Epithelial cell of prostate (primary cell): ENCODE results near the gene DYNC1I1.

Experiments
- DNase-seq: peaks from one replicate; pipeline ENCODE4 v3.0.0-alpha.2; 2011; ENCODE audit warnings: low read depth, low spot score
- H3K27ac ChIP-seq: fragments of 450-650 bp; 2 replicates; pipeline ENCODE4 v1.5.1; 2017; ENCODE audit warnings: mild to moderate bottlenecking

DYNC1I1 gene

GRCh38 chr7:95772298-95772770 is at the start of gene DYNC1I1:
Gene DYNC1I1 (plus strand): TSS chr7:95772554. CDS start chr7:95804730, 32,176 bp downstream.
- DNase-seq, result no peak
- no peak within 1 kb of the TSS for H3K27ac ChIP-seq

- peak; percentile 6 for DNase-seq
- H3K27ac ChIP-seq, result no peak overlapping the region
Measured at GRCh38 chr7:95723583-95724180, 48.7 kb upstream of the DYNC1I1 start.

DNA sequence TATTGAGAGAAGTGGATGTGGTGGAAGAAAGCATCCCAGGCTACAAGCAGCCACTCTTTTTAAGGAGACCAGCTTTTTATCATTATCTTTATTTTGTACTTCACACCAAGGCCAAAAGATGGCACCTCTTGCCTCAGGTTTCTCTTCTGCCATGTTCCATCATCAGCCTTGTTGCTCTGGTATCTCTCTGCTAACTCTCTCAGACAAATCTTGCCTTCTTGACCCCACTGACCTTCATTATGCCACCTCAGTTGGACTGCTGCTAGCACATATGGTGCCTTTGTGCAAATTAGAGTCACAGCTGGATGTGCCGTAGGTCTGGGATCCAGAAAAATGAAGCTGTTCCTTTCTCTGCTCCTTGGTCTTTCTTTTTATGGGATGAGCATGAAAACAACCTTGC is 47.1 kb upstream of the DYNC1I1 start:
- no peak for DNase-seq
- H3K27ac ChIP-seq, result no peak overlapping the region

DNA sequence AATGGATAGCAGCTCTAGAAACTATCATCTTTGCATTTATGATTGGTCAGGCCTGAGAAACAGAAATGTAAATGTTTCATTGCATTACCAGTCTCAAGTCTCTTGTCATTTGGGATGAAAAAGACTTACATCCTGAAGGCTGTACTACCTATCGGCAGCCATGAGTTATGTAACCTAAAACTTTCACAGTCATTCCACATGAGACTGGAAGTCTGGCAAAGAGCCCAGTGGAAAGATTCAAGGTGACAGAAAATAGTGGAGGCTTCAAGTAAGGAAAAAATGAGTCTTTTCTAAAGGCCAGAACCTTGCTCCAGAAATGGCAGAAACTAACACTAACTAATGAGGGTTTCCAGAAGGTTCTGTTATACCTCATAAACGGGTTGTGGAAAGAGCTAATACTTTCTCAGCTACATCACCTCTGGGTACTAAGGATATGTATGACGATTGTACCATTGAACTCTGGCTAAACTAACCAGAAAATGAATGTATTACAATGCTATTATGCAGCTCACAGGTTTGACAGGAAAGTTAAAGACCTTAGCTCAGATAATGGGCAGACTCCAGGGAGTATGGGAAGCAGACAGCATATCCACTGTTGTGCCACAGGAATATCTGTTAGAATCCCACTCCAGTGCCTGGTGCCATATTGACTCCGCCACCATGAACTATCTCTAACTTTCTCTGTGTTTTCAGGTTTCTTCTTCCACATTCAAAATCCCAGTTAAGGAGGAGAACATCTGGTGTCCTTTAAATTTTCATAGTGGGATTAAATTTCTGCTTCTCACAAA is 41.7 kb upstream of the DYNC1I1 start:
- DNase-seq, result no peak
- no peak overlapping the region for H3K27ac ChIP-seq

- no peak for DNase-seq
- H3K27ac ChIP-seq, result no peak overlapping the region
Measured at GRCh38 chr7:95736635-95737034, 35.7 kb upstream of the DYNC1I1 start.

GRCh38 chr7:95737828-95738505 is 34.4 kb upstream of the DYNC1I1 start:
- DNase-seq, result no peak
- H3K27ac ChIP-seq, result no peak overlapping the region

DNA sequence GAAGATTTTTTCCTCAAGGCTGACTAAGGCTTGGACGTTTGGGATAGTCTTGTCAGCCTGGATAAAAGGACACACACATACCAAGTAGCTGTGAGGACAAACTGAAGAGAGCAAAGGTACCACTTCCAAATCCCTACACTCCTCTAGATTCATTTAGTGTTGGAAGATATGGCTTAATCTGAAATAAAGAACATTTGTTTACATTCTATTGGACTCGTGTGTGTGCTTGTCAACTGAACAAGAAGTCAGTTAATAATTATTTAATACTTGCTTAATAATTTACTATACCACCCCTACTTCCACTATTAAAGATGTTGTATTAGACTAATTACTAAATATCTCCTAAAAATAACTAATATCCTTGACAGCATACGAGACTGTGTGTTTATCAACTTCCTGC is 23.3 kb upstream of the DYNC1I1 start:
- DNase-seq, result no peak
- no peak overlapping the region for H3K27ac ChIP-seq

- no peak overlapping the region for H3K27ac ChIP-seq
- DNase-seq, result no peak
Measured at GRCh38 chr7:95749515-95749914, 22.8 kb upstream of the DYNC1I1 start.

- no peak for DNase-seq
- no peak overlapping the region for H3K27ac ChIP-seq
Measured at GRCh38 chr7:95753440-95753839, 18.9 kb upstream of the DYNC1I1 start.

GRCh38 chr7:95755277-95755934 is 16.9 kb upstream of the DYNC1I1 start:
- no peak for DNase-seq
- no peak overlapping the region for H3K27ac ChIP-seq

DNA sequence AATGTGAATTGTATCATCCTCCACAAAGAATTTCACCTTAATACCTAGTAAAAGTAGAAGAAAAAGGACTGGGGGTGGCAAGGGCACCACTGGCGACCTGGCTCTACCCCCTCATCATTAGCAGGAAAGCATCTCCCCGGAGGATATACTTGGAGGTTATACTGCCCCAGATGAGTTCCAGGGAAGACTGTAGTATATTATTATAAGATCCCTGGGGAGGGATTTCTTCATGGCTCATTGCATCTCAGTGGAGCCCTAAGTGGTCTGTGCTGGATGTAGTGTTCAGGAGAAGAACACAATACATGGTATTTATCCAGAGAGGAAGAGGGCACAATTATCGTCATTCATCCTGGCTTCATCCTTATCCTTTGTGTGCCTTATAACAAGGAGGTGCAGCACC is 14.2 kb upstream of the DYNC1I1 start:
- DNase-seq, result no peak
- H3K27ac ChIP-seq, result no peak overlapping the region

- DNase-seq, result no peak
- no peak overlapping the region for H3K27ac ChIP-seq
Measured at GRCh38 chr7:95766086-95766485, 6.3 kb upstream of the DYNC1I1 start.

DNA sequence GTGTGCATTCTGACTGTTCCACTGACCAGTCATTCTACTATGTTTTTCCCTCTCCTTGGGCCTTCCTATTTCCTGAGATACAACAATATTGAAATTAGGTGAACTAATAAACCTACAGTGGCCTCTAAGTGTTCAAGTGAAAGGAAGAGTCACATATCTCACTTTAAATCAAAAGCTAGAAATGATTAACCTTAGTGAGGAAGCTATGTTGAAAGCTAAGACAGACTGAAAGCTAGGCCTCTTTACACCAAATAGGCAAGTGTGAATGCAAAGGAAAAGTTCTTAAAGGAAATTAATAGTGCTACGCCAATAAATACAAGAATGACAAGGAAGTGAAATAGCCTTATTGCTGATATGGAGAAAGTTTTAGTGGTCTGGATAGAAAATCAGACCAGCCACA is 5.7 kb upstream of the DYNC1I1 start:
- DNase-seq, result no peak
- no peak overlapping the region for H3K27ac ChIP-seq

- H3K27ac ChIP-seq, result no peak overlapping the region
- DNase-seq, result no peak
Measured at GRCh38 chr7:95772771-95773581, 622 bp downstream of the DYNC1I1 start.

DNA sequence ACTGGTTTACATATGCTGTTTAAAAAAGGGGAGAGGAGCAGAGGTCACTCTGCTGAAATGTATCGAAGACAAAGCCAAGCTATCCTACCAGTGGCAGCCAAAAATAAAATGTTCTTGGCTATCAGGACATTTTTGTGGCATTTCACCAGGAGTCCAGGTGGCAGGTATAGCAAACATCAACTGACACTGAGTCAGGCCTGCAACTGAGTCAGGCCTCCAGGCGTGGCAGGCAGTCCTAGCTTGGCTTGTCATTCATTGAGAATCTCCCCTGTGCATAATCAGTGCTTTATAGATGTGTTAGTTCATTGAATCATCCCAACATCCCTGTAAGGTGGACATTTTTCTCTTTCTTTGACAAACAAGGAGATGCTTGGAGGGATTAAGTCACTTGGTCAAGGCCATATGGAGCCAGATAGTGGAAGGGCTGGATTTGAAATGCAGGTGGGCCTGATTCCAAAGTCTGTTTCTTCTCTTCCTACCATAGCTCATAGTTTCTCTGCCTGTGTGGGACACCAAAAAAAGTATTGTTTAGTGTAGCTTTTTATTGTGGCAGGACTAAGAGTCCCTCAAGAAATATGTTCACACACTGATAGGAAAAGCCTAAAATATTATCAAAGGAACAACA is 4.3 kb downstream of the DYNC1I1 start:
- DNase-seq, result peak; percentile 43

GRCh38 chr7:95777269-95777668 is 4.9 kb downstream of the DYNC1I1 start:
- DNase-seq, result no peak

More for the DNA sequence above, 4.3 kb downstream of the DYNC1I1 start:
- H3K27ac ChIP-seq, result no peak overlapping the region

GRCh38 chr7:95780665-95781064 is 8.3 kb downstream of the DYNC1I1 start:
- no peak for DNase-seq
- H3K27ac ChIP-seq, result no peak overlapping the region

More at GRCh38 chr7:95777269-95777668, 4.9 kb downstream of the DYNC1I1 start:
- H3K27ac ChIP-seq, result no peak overlapping the region

DNA sequence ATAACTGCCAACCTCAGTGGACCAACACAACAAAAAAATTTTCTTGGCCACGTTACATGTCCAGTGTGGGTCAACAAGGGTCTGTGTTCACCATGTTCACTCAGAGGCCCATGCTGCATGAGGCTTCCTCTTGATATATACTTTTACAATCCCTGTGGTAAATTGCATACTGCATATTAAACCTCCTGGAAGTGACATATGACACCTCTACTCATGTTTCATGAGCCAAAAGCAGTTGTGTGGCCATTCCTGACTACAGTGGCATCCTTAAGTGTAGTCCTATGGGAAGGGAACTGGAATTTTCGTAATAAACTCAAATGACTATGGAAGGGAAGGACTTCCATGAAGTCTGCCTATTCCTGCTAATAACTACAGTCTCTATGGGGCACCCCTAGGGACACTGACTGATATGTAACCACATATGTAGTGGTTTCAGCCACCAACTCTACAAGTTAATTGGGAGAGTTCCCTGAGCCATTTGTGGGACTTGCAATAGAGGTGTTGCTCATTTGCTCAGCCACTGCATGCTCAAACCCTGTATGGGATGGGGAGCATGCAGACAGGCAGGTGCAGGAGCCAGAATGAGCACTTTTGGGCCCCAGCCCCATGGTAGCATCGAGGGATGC is 9.7 kb downstream of the DYNC1I1 start:
- no peak overlapping the region for H3K27ac ChIP-seq
- no peak for DNase-seq

- no peak for DNase-seq
- H3K27ac ChIP-seq, result no peak overlapping the region
Measured at GRCh38 chr7:95784796-95785195, 12.4 kb downstream of the DYNC1I1 start.
